Left ventricle myocardium superior (tissue), 1 donor: ENCODE measurements around the gene DCUN1D5. TPM values are rescaled to one million over a fixed set of nuclear protein-coding genes. Genes with fewer than 3 reads are reported as not detected.
"Not testable (repeated sequence)": the region's sequence is repeated elsewhere in the genome, so short reads cannot be mapped to it uniquely, and the experiment has no call there.

Source experiments
- ATAC-seq: fragments of 200-7000 bp; cut with Tn5 transposase; one replicate; pipeline ENCODE4 v1.9.1; 2020; ENCODE audit warnings: mild to moderate bottlenecking, moderate library complexity
- DNase-seq: peaks from one replicate; pipeline ENCODE4 v3.0.0-alpha.2; 2020
- intact Hi-C: fragments of 100-400 bp; cut with micrococcal nuclease; formaldehyde crosslinking; loops from one replicate; pipeline ENCODE4 v1.11.0; 2022
- total RNA-seq: library from RNA; stranded (reverse); fragmentation: NEBNext Ultra II Directional; extraction: Animal tissue kit (Norgen Biotek cat#: 25700); gene quantifications from one replicate; pipeline ENCODE4 v1.2.1, GENCODE V29; 2021
- donor health status: DM: no; HTN: yes; CAD: no; lungs with severe emphysema.

Gene DCUN1D5
- total RNA-seq, 1 donor from 2014 or later = 29.0 TPM

GRCh38 chr11:103069367-103069766 is 22.6 kb downstream of the DCUN1D5 start:
- DNase-seq (no peak), ATAC-seq (no peak)
- intact Hi-C loops = no loop called here

GRCh38 chr11:103067118-103067517 is 24.8 kb downstream of the DCUN1D5 start:
- DNase-seq (no peak), ATAC-seq (no peak)
- intact Hi-C loops = no loop called here

GRCh38 chr11:103061656-103062055 is 30.3 kb downstream of the DCUN1D5 start:
- intact Hi-C loops = no loop called here

GRCh38 chr11:103055221-103055890 is 36.6 kb downstream of the DCUN1D5 start:
- intact Hi-C loops = no loop called here
- ATAC-seq = no peak

More at GRCh38 chr11:103061656-103062055, 30.3 kb downstream of the DCUN1D5 start:
- DNase-seq (no peak), ATAC-seq (no peak)

GRCh38 chr11:103053997-103054396 is 38.0 kb downstream of the DCUN1D5 start:
- intact Hi-C loops = no loop called here
- ATAC-seq = no peak
- no peak for DNase-seq

More at GRCh38 chr11:103055221-103055890, 36.6 kb downstream of the DCUN1D5 start:
- no peak for DNase-seq

GRCh38 chr11:103051981-103052380 is 40.0 kb downstream of the DCUN1D5 start:
- DNase-seq (no peak), ATAC-seq (no peak)
- intact Hi-C loops = no loop called here

GRCh38 chr11:103051151-103051801 is 40.7 kb downstream of the DCUN1D5 start:
- intact Hi-C loops = no loop called here
- DNase-seq (no peak), ATAC-seq (no peak)

GRCh38 chr11:103050351-103050750 is 41.6 kb downstream of the DCUN1D5 start:
- ATAC-seq (no peak), DNase-seq (no peak)
- intact Hi-C loops = no loop called here

GRCh38 chr11:103047837-103048236 is 44.1 kb downstream of the DCUN1D5 start:
- DNase-seq = no peak
- no peak for ATAC-seq
- intact Hi-C loops = no loop called here

- ATAC-seq = no peak
- DNase-seq = no peak
- intact Hi-C loops = no loop called here
Measured at GRCh38 chr11:103043826-103044678, 47.9 kb downstream of the DCUN1D5 start.

GRCh38 chr11:103042161-103042560 is 49.8 kb downstream of the DCUN1D5 start:
- intact Hi-C loops = no loop called here
- ATAC-seq (no peak), DNase-seq (no peak)

- DNase-seq = no peak
- peak; percentile 36 for ATAC-seq
- intact Hi-C loops = no loop called here
Measured at GRCh38 chr11:103035791-103036434, 56.0 kb downstream of the DCUN1D5 start.

- DNase-seq (no peak), ATAC-seq (no peak)
- intact Hi-C loops = no loop called here
Measured at GRCh38 chr11:103035216-103035615, 56.7 kb downstream of the DCUN1D5 start.

GRCh38 chr11:103031834-103032233 is 60.1 kb downstream of the DCUN1D5 start:
- DNase-seq (no peak), ATAC-seq (no peak)

GRCh38 chr11:103029401-103029800 is 62.6 kb downstream of the DCUN1D5 start:
- no peak for DNase-seq
- no peak for ATAC-seq
- intact Hi-C loops = no loop called here

More at GRCh38 chr11:103031834-103032233, 60.1 kb downstream of the DCUN1D5 start:
- intact Hi-C loops = no loop called here

GRCh38 chr11:103028304-103029020 is 63.5 kb downstream of the DCUN1D5 start:
- ATAC-seq, DNase-seq, intact Hi-C loops: not testable (repeated sequence)

GRCh38 chr11:103024086-103024485 is 67.9 kb downstream of the DCUN1D5 start:
- DNase-seq (no peak), ATAC-seq (no peak)
- intact Hi-C loops = no loop called here

- intact Hi-C loops = no loop called here
- ATAC-seq (no peak), DNase-seq (no peak)
Measured at GRCh38 chr11:103016031-103016430, 75.9 kb downstream of the DCUN1D5 start.

GRCh38 chr11:103013421-103013820 is 78.5 kb downstream of the DCUN1D5 start:
- ATAC-seq (no peak), DNase-seq (no peak)
- intact Hi-C loops = no loop called here
